Osteoblast (primary cell): ENCODE data around the gene SYT8. TPM values are rescaled to one million over a fixed set of nuclear protein-coding genes. Genes with fewer than 3 reads are reported as not detected.

Source experiments
- DNase-seq: peaks from one replicate; pipeline ENCODE4 v3.0.0; 2011; ENCODE audit warnings: low spot score, mixed read lengths; ENCODE audit not compliant: insufficient read length; ENCODE audit errors: missing footprints
- H2AFZ ChIP-seq: 2 replicates; pipeline ENCODE4 v1.6.0; 2011; ENCODE audit warnings: mild to moderate bottlenecking, low read length
- H3K27ac ChIP-seq: 2 replicates; pipeline ENCODE4 v1.5.1; 2011; ENCODE audit warnings: mild to moderate bottlenecking, low read depth, low read length, moderate library complexity
- H3K27me3 ChIP-seq: 2 replicates; pipeline ENCODE4 v1.6.0; 2012; ENCODE audit warnings: mild to moderate bottlenecking, control low read depth, inconsistent platforms, low read length, moderate library complexity; ENCODE audit not compliant: insufficient read depth
- H3K36me3 ChIP-seq: 2 replicates; pipeline ENCODE4 v1.5.1; 2011; ENCODE audit warnings: mild to moderate bottlenecking, low read length, control low read depth, moderate library complexity; ENCODE audit not compliant: insufficient read depth
- H3K4me1 ChIP-seq: 2 replicates; pipeline ENCODE4 v1.5.1; 2011; ENCODE audit warnings: mild to moderate bottlenecking, low read length, control low read depth, moderate library complexity; ENCODE audit not compliant: insufficient read depth
- H3K4me2 ChIP-seq: 2 replicates; pipeline ENCODE4 v1.6.0; 2011; ENCODE audit warnings: mild to moderate bottlenecking, low read length; ENCODE audit not compliant: insufficient read depth
- H3K4me3 ChIP-seq: fragments of 200-600 bp; sonication (generic); 3 replicates; pipeline ENCODE4 v1.5.1; 2012; ENCODE audit warnings: mild to moderate bottlenecking, low read length, inconsistent platforms; ENCODE audit not compliant: insufficient read depth
- H3K79me2 ChIP-seq: 2 replicates; pipeline ENCODE4 v1.6.0; 2012; ENCODE audit warnings: mild to moderate bottlenecking, low read length, control low read depth, inconsistent platforms; ENCODE audit not compliant: insufficient read depth
- H3K9me3 ChIP-seq: 2 replicates; pipeline ENCODE4 v1.5.1; 2011; ENCODE audit warnings: low read depth, low read length, control low read depth
- H4K20me1 ChIP-seq: 2 replicates; pipeline ENCODE4 v1.6.0; 2012; ENCODE audit warnings: mild to moderate bottlenecking, low read length, control low read depth; ENCODE audit not compliant: insufficient read depth
- CTCF ChIP-seq: IDR thresholded peaks from 2 replicates; pipeline ENCODE4 v1.5.1; 2011; ENCODE audit warnings: mild to moderate bottlenecking, low read depth, low read length, moderate library complexity; ENCODE audit errors: extremely low read depth
- total RNA-seq: library from RNA; depleted of rRNA; stranded (reverse); fragments of >200 nt; gene quantifications from 2 replicates; pipeline ENCODE4 v1.2.3, GENCODE V29; 2012

The SYT8 gene
- total RNA-seq, 1 donor, result 0.36 TPM

- Histone ChIP-seq H3K79me2 (no peaks in the 10 kb centered on the region), H3K9me3 (no peaks in the 10 kb centered on the region), H3K4me3 (peak overlapping the region; percentile 63)
Observed at GRCh38 chr11:1870326-1870696, 35.5 kb downstream of the SYT8 start.

GRCh38 chr11:1870721-1871466 lies 36.1 kb downstream of the SYT8 start:
- Histone ChIP-seq H3K36me3 (no peaks in the 10 kb centered on the region), H3K4me2 (peak overlapping the region; percentile 67), H3K4me3 (peak overlapping the region; percentile 63), H3K27ac (no peak overlapping the region), H3K27me3 (peaks cover 36% of the 10 kb centered on the region), H2AFZ (peak overlapping the region; percentile 10), H3K79me2 (no peaks in the 10 kb centered on the region), H4K20me1 (no peaks in the 10 kb centered on the region), H3K9me3 (no peaks in the 10 kb centered on the region), H3K4me1 (peaks cover 25% of the 10 kb centered on the region)
- no peak for DNase-seq
- TF ChIP-seq CTCF, result no peak

More at GRCh38 chr11:1870326-1870696, 35.5 kb downstream of the SYT8 start:
- H4K20me1 ChIP-seq, result no peaks in the 10 kb centered on the region
- no peak for TF ChIP-seq CTCF
- H3K27me3 ChIP-seq, result peaks cover 36% of the 10 kb centered on the region
- no peaks in the 10 kb centered on the region for H3K36me3 ChIP-seq
- no peak overlapping the region for H2AFZ ChIP-seq
- peaks cover 28% of the 10 kb centered on the region for H3K4me1 ChIP-seq
- H3K27ac ChIP-seq, result no peak overlapping the region
- peak overlapping the region; percentile 67 for H3K4me2 ChIP-seq
- DNase-seq, result no peak

GRCh38 chr11:1871531-1871930 lies 36.7 kb downstream of the SYT8 start:
- no peaks in the 10 kb centered on the region for H3K9me3 ChIP-seq
- peak overlapping the region; percentile 67 for H3K4me2 ChIP-seq
- DNase-seq, result no peak
- no peaks in the 10 kb centered on the region for H3K36me3 ChIP-seq
- no peaks in the 10 kb centered on the region for H4K20me1 ChIP-seq
- TF ChIP-seq CTCF, result no peak
- no peak overlapping the region for H3K27ac ChIP-seq
- peaks cover 26% of the 10 kb centered on the region for H3K4me1 ChIP-seq
- H3K79me2 ChIP-seq, result no peaks in the 10 kb centered on the region
- no peak overlapping the region for H2AFZ ChIP-seq
- peak overlapping the region; percentile 63 for H3K4me3 ChIP-seq
- H3K27me3 ChIP-seq, result peaks cover 36% of the 10 kb centered on the region

GRCh38 chr11:1872267-1872985 lies 37.6 kb downstream of the SYT8 start:
- no peak for TF ChIP-seq CTCF
- peak; percentile 74 for DNase-seq
- no peaks in the 10 kb centered on the region for H3K79me2 ChIP-seq

More at GRCh38 chr11:1872267-1872985, 37.6 kb downstream of the SYT8 start:
- no peak overlapping the region for H3K27ac ChIP-seq
- H3K9me3 ChIP-seq, result no peaks in the 10 kb centered on the region
- H3K4me2 ChIP-seq, result peak overlapping the region; percentile 67
- H3K36me3 ChIP-seq, result no peaks in the 10 kb centered on the region
- H3K4me1 ChIP-seq, result peaks cover 28% of the 10 kb centered on the region
- H4K20me1 ChIP-seq, result no peaks in the 10 kb centered on the region
- peaks cover 36% of the 10 kb centered on the region for H3K27me3 ChIP-seq
- peak overlapping the region; percentile 63 for H3K4me3 ChIP-seq
- H2AFZ ChIP-seq, result no peak overlapping the region
